Hematopoietic multipotent progenitor cell treated with erythropoietin and hydrocortisone succinate and interleukin-3 and kit ligand, for 8 days (in vitro differentiated cells): ENCODE measurements around the gene KANK2.
"Not testable (repeated sequence)": the region's sequence is repeated elsewhere in the genome, so short reads cannot be mapped to it uniquely, and the experiment has no call there.

Experiments
- DNase-seq: peaks from one replicate; pipeline ENCODE4 v3.0.0-alpha.2; 2015

Gene KANK2

DNA sequence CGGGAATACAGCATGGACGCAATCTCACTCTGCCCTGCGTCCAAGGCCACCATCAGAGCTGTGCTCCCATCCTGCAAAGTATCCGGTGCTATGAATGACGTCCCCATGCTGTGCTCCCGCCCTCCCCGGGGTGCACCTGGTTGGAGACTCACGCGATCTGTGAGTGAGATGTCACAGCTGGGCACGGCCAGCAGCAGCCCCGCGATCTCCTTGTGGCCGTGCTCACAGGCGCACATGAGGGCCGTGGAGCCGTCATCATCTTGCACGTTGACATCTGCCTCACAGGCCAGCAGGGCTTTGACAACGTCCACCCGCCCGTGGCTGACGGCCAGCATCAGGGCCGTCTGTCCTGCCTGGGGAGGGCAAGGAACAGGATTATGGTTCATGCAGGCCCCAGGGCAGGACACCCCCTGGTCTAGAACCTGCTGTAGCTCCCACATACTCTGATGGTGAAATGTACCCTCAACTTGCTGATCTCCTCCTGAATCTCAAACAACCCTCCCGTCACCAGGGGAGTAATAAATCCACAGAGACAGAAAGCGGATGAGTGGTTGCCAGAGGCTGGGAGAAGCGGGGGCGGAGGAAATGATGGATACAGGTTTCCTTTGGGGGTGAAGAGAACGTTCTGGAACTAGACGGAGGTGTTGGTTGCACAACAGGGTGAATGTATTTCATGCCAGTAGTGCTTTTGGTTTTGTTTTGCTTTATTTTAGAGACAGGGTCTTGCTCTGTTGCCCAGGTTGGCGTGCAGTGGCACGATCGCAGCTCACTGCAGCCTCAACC, 27.3 kb downstream of the KANK2 start:
- DNase-seq, result no peak

DNA sequence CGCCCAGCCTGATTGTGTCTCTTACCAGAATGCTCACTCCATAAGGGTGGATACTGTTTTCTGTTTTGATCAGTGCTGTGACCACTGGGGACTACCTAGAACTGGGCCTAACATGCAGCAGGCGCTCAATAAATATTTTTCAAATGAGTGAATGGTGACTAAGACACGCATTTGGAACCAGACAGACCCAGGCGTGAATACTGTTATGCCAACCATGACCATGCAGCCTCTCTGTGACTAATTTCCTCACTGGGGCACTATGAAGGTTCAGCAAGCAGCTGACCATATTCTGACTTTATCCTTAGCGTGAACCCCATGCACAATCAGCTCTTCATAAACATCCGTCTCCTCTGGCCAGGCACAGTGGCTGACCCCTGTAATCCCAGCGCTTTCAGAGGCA, 28.8 kb downstream of the KANK2 start:
- no peak for DNase-seq

DNA sequence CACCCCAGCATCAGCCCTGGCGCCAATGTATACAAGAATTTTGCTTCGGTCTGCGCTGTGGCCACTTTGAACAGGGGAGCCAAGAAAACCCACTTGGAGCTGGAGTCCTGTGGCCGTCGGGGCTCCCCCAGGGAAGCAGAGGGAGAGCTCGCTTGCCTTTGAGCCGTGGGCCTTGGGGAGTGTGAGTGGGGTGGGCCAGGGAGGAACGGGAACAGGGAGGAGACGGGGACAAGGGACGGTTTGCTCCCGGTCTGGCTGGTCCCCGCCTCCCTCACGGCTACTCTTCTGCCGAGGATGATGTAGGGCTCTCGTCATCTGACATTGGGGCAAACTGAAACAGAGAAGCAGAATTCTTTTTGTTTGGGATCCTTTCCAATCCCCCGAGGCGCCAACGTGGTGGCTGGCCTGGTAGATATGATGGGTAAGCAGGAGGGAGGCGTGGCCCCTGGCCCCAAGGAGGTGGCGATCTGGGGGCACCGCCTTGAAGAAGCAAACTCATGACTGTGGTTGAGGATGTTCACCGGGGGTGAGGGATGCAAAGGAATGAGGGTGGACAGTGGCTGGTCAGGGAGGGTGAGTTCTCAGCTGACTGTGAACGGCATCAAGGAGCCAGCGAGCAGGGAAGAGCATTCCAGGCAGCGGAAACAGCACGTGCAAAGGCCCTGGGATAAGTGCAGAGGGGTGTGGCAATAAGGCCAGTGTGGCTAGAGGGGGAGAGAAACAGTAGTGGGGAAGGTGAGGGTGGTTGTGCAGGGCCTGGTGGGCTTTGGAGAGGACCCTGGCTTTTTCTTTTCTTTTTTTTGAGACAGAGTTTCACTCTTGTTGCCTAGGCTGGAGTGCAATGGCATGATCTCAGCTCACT, 30.8 kb downstream of the KANK2 start:
- DNase-seq, result peak; percentile 26

DNA sequence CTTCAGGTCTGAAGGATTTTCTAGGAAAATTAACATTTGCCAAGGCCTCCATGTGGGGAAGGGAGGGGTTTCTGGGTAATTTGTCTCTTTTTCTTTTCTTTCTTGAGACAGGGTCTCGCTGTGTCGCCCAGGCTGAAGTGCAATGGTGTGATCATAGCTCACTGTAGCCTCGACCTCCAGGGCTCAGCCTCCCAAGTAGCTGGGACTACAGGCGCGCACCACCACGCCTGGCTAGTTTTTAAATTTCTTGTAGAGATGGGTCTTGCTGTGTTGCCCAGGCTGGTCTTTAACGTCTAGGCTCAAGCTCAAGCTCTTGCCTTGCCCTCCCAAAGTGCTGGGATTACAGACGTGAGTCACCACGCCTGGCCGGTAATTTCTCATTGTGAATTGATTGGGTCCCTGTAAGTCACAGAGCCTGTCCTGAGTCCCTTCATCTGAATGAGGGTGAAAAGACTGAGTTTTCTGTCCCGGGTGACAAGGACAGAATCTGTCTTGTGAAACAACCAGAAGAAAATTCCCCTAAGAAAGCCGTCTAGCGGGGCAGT, 31.8 kb downstream of the KANK2 start:
- no peak for DNase-seq

DNA sequence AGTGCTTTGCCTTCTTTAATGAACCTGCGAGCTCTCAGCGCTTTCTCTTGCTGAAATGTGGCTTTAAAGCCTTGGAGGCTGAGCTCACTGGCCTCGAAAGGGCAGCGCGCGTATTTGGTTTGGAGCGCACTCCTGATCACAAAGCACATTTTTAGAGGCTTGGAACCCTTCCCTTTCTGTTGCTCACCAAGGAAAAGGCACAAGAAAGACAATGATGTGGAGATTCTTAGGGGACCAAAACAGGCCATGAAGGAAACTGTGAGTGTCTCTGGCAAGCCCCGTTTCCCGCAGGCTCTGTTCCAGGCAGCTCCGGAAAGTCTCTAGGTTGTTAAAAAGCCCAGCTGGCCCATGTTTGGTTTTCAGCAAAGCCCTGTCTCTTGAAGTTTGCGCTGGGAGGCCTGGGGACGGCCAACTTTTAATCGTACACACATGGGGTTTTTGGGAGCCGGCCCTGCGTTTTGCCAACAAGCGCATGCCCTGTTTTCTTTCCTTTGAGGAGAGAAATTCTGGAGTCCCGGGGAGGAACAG, 32.4 kb downstream of the KANK2 start:
- no peak for DNase-seq

DNA sequence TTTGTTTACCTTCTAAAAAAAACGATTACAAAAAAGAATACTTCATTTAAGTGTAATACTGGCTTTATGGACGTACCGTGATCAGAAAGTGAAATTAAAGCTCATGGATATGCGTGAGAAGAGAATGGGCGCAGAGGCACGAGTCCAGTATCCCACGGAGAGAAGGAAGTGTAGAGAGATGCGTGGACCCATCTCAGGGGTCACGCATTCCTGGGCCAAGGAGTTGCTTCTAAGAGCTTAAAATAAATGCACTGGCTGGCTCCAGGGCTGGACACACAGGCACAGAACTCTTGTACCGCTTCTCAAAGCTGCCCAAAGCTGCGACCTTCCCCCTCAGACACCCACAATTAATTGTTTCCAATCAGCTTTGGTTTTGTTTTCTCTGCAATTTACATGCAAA, 33.0 kb downstream of the KANK2 start:
- no peak for DNase-seq

DNA sequence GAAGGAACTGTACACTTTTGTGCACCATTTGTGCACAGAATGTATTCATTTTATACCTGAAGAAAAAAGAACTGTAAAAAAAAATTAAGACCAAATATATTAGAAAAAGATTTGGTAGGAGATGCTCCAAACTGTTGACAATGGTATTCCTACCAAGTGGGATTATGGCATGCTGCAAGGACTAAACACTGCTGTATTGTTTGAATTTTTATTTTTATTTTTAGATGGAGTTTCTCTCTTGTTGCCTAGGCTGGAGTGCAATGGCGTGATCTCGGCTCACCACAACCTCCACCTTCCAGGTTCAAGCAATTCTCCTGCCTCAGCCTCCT, 36.9 kb downstream of the KANK2 start:
- not testable (repeated sequence) for DNase-seq

DNA sequence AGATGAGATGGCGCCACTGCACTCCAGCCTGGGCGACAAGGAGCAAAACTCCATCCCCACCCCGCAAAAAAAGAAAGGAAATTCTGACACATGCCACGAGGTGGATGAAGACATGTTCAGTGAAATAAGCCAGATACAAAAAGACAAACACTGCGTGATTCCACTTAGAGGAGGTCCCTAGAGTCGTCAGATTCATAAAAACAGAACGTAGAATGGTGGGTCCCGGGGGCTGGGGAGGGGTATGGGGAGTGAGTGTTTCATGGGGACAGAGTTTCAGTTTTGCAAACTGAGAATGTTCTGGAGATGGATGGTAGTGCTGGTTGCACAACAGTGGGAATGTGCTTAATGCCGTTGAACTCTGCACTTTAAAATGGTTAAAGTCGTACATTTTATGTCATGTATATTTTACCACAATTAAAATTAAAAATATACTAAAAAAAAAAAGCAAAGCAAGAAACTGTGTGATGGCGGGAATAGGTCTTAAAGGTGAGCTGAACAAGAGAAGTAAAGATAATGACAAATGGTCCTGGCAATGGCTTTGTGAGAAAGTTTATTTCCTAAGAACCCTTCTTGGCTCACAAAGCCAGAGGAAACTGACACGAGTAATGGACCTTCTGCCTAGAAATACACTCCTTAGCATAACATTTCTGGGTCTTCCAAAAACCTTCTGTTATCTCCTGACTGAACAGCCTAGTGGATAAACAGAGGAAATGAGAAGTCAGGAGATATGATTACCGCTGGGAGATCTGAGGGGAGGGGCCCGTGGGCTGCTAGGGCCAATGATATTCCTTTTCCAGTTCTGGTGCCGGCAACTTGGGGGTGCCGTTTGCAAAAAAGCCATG, 37.5 kb downstream of the KANK2 start:
- peak; percentile 58 for DNase-seq

DNA sequence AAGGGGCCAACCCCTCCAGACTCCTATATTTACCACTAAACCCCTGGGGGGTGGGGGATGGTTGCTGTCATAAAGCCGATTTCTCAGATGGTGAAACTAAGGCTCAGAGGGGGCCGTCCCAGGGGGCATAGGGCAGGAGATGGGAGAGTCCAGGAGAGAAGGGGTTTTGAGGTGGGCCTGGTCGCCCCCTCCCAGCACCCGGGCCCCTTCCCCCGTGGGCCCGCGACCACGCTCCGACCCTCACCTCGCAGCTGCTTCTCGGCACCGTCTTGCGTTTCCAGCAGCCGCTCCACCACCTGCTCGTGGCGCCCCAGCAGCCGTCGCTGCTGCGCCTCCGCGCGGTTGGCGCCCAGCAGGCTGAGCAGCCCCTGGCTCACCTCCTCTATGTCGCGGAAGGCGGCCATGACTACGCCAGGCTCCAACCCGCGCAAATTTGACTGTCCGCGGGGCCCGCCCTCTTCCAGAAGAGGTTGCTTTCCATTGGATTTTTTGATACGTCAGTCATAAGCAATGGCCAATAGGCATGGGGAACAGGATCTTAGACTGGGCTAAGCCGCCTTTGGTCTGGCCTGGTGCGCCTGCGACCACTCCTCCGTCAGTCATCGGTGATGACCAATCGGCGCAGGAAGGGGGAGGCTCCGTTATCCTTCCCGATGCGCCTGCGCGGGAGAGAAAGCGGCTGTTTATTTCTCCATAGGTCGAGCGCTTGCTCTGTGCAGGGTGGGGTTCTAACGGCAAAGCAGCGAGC, 41.8 kb downstream of the KANK2 start, which contains the start of gene SPC24:
TSS of gene SPC24 (minus strand) at position 410 of the 748 bp plus-strand sequence. CDS start at position 404, 6 bp downstream.
- DNase-seq, result peak; percentile 99

DNA sequence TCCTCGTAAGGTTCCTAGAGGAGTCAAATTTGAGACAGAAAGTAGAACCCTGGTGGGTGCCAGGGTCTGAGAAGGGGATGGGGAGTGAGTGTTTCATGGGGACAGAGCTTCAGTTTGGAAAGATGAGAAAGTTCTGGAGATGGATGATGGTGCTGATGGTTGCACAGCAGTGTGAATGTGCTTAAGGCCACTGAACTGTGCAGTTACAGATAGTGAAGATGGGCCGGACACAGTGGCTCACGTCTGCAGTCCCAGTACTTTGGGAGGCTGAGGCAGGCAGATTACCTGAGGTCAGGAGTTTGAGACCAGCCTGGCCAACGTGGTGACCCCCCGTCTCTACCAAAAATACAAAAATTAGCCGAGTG, 42.7 kb downstream of the KANK2 start:
- DNase-seq, result peak; percentile 37

DNA sequence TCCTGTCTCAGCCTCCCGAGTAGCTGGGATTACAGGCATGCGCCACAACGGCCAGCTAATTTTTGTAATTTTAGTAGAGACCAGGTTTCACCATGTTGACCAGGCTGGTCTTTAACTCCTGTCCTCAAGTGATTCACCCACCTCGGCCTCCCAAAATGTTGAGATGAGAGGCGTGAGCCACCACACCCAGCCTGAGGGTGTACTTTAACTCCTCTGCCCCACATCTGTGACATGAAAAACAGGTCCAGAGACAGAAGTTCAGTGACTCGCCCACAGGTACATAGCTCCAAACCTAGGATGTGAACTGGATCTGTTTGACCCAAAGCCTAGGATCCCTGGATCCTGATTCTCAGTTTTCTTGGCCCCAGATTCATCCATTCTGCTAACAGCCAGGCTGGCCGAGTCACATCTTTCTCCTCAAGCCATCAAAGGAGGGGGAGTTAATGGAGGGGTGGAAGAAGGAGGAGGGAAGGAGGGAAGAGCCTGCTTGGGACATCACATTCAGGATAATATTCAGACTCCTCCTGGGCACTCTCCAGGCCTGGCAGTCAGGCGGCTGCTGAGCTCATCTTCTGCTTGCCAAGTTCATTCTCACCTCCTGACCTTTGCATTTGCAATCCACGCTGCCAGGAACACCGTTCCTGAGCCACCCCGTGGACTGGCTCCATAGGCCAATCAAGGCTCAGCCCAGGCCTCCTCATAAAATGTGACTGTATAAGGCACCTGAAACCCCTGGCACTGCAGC, 44.9 kb downstream of the KANK2 start:
- DNase-seq, result no peak

DNA sequence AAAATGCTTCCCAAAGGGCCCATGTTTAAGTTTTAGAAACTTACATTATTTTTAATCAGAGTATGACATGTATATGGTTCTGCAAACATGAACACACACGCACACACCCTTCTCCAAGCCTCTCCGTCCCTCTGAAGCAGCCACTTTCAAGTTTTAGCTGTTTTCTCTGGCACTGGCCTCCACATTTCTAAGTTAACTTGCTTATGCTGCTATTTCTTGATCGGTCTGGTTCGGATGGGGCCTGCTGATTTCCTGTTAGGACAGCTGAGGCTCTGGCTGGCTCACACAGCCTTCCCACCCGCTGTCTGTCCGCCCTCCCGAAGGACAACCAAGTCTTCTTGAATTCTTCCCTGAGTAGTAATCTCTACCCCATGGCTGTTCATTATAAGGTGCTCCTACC, 46.2 kb downstream of the KANK2 start:
- DNase-seq, result no peak

DNA sequence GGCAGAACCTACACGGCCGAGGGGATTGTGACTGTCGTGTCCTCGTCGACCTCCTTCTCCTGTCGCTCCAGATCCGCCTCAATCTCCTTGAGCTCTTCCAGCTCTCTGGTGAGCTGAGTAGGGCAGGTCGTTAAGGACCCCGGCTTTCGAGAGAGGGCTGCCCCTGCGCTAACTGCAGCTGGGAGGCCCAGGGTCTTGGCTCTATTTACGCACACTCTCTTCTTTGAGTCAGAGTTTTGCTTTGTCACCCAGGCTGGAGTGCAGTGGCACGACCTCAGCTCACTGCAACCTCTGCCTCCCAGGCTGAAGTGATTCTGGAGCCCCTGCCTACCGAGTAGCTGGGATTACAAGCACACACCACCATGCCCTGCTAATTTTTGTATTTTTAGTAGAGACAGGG, 49.3 kb downstream of the KANK2 start:
- no peak for DNase-seq

DNA sequence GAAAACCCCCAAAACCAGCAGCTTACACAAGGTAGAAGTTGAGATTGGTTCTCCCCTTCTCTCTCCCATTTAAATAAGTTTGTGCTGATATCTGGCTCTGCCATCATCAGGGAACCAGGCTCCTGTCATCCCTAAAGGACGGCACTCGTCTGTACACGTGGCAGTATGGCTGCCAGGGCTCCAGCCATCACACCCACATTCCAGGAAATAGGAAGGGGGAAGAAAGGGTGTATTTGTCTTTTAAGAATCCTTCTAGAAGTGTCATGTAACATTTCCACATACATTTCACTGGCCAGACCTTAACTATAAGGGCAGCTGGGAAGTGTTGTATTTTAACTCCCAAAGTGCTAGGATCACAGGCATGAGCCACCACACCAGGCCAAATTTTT, 51.8 kb downstream of the KANK2 start:
- no peak for DNase-seq

DNA sequence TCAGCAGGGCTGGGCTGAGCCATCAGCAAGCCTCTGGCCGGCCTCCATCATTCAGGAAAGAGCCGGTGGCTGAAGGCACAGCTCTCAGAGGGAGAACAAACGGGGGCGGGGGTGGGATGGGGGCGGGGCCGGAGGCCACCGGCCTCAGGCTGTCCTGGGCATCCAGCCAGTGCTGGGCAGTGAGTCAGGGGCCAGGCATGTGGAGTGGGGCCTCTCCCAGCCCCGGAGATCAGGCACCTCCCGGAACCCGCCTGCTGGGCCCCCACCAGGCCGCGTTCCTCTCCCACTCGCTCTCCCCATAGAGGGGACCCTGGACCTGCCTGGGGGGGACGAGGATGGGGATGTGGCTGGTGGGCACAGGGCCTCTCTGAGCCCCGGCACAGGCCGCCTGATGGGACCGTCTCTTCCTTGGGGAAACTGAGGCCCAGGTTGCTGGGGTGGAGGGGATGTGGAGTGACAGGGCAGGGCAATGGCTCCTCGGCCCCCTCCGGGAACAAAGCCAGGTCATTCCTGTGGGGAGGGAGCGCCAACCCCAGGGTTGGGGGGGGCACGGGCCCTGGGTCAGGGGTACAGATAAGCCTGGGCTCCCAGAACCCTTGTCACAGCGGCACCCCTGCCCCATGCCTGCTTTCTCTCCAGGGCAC, 54.7 kb downstream of the KANK2 start:
- peak; percentile 68 for DNase-seq

DNA sequence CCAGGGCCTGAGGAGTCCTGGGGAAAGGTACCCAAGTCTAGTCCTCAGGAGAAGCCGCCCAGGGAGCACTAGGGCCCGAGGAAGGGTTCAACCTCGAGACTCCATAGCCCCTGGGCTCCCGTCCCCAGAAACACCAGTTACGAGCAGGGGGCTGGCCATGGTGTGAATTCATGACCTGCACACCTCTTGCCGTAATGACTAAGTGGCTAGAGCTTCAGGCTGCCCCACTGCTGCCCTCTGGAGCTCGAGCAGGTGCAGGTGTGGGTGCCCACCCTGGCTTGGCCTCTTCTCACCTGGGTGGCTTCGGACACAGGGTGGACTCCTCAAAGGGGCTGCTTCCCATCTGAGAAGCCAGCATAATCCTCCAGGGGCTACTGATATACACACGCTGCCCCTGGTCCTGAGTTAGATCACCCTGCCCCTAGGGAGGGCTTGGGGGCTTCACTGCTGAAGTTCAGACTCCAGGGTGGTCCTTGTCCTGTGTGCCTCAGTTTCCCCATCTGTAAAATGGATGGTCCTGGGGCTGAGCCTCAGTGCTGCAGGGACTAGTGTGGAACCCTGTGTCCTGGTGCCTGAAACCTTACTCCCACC, 55.3 kb downstream of the KANK2 start:
- no peak for DNase-seq

DNA sequence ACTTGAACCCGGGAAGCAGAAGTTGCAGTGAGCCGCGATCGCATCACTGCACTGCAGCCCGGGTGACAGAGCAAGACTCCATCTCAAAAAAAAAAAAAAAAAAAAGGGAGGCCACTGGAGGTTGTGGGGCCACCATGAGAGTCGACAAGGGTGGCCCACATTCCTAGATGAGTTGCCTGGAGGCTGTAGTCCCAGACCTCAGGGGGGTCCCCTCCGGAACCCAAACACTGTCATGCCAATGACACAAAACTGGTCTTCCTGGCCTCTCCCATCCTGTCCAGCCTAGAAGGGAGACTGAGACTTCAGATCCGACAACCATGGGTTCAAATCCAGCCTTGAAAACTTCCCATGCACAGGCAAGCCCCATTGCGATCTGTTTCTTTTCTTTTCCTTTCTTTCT, 56.4 kb downstream of the KANK2 start:
- no peak for DNase-seq

DNA sequence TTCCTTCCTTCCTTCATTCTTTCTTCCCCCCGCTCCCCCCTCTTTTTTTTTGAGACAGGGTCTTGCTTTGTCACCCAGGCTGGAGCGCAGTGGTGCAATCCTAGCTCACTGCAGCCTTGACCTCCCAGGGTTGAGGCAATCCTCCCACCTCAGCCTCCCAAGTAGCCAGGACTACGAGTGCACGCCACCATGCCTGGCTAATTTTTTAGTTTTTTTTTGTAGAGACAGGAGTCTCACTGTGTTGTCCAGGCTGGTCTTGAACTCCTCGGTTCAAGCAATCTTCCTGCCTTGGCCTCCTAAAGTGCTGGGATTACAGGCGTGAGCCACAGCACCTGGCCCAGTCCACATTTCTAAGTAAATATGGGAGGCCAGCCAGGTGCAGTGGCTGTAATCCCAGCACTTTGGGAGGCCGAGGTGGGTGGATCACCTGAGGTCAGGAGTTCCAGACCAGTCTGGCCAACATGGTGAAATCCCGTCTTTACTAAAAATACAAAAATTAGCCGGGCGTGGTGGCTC, 57.3 kb downstream of the KANK2 start:
- not testable (repeated sequence) for DNase-seq

DNA sequence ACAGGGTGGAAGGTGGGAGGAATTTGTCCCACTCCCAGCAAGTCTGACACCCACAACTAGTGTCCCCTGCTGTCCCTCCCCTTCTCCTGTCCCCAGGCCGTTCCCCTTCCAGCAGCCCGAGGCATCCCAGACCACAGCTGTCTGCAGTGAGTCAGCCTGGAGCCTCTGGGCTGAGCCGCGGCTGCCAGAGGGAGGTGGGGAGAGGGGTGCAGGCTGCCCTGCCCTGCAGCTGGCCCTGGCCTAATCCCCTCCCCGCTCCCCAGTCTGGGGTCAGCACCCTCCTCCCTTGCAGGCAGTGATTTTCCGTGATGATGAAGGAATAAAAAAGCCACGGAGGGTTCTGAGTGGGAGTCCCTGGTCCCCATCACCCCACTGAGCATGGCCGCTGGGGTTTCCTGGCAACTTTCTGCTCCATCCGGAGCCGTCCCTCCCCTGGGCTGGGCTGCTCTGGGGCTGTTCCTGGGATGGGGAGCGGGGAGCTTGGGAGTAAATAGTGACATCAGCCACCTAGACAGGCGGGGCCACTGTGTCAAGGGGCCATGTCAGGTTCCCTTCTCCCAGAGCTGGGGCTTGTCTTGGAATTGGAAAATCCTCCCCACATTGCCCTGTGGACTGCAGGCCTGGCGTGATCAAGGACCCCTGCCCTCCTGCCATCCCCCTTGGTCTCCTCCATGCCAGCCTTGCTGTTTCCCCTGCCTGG, 58.6 kb downstream of the KANK2 start:
- DNase-seq, result peak; percentile 46
